SJSA1 (cell line): Measurements from ENCODE around the gene ART3. TPM values are rescaled to one million over a fixed set of nuclear protein-coding genes. Genes with fewer than 3 reads are reported as not detected.

ENCODE experiments used
- DNase-seq, 2 experiments: peaks; one replicate each; pipeline ENCODE4 v3.0.0-alpha.2; 2015 to 2020; ENCODE audit warnings: low spot score in 2 of 2, low read depth in 1 of 2
- H3K27ac ChIP-seq: fragments of 250-450 bp; sonication (Bioruptor Pico); 2 replicates; pipeline ENCODE4 v1.5.1; 2020; ENCODE audit warnings: mild to moderate bottlenecking, moderate library complexity
- H3K27me3 ChIP-seq: fragments of 250-450 bp; sonication (Bioruptor Pico); replicated peaks from 2 replicates; pipeline ENCODE4 v1.5.1; 2020; ENCODE audit warnings: mild to moderate bottlenecking, moderate library complexity
- H3K36me3 ChIP-seq: fragments of 250-450 bp; sonication (Bioruptor Pico); 2 replicates; pipeline ENCODE4 v1.5.1; 2020; ENCODE audit warnings: mild to moderate bottlenecking
- H3K4me1 ChIP-seq: fragments of 250-450 bp; sonication (Bioruptor Pico); replicated peaks from 2 replicates; pipeline ENCODE4 v1.6.1; 2021; ENCODE audit warnings: mild to moderate bottlenecking
- H3K4me3 ChIP-seq: fragments of 250-450 bp; sonication (Bioruptor Pico); 2 replicates; pipeline ENCODE4 v1.5.1; 2020; ENCODE audit warnings: mild to moderate bottlenecking
- H3K9me3 ChIP-seq: fragments of 250-450 bp; sonication (Bioruptor Pico); replicated peaks from 2 replicates; pipeline ENCODE4 v1.5.1; 2020; ENCODE audit warnings: mild to moderate bottlenecking
- total RNA-seq: library from RNA; depleted of rRNA; stranded (reverse); fragments of >200 nt; shearing (Covaris generic); gene quantifications from 2 replicates; pipeline ENCODE4 v1.2.3, GENCODE V29; 2014

Gene ART3
- total RNA-seq, 1 experiment from 2014 or later: 1.00 TPM

DNA sequence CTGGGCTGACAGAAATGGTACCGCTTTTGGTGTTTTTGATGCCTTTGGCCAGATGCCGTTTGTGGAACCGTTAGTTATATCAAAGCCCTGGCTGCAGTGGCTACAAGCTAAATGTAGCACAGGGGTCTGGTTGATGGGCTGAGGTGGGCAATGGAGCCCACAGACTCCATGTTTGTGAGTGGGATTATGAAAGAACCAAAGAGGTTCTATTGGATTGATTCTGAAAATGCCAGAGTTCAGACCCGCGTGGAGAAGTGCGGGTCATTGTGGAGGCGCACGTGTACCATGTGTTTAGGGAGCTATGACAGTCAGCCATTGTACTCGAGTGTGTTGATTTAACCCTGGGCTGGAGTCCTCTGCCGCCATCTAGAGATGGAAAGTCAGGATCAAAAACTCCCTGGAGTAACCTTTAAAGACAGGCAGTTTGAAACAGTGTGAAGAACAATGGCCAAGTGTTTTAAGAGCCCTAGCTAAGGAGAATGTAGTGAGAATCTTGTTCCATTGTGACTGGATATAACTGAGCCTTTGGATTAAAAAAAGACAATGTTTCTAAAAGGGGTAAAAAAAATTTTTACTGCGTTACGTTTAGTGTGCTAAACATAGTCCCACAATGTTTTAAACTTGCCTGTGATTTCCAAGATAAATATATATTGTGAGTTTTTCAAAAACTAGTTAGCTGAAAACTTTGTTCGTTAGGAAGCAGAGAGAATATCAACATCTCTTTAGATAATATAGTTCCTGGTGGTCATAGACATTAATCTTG, 12.7 kb downstream of the ART3 start:
- Histone ChIP-seq H3K27ac (no peak overlapping the region), H3K36me3 (no peaks in the 10 kb centered on the region), H3K9me3 (no peaks in the 10 kb centered on the region), H3K4me3 (no peak overlapping the region), H3K4me1 (peaks cover 5% of the 10 kb centered on the region; the same call in 1 of the 2 replicates), H3K27me3 (no peaks in the 10 kb centered on the region)
- peak; percentile 47 to 54 for DNase-seq

DNA sequence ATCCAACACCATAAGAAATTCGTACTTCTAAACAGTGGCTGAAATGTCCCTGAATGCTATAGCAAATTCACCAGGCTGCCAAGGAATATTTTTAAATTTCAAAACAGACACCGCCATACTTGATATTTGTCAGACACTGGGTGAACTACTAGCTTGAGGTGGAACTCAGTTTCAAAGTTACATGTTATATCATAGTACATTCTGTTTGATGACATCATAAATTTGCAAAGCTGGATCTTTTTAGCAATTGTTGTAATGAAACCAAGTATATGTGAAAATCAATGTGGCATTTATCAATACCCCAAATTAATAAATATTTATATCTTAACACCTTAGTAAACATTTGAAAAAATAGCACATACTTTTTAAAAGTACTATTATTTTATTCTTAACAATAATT, 14.2 kb downstream of the ART3 start:
- no peak for DNase-seq
- Histone ChIP-seq H3K36me3 (no peaks in the 10 kb centered on the region), H3K27ac (no peak overlapping the region), H3K4me1 (peaks cover 5% of the 10 kb centered on the region; the same call in 1 of the 2 replicates), H3K9me3 (no peaks in the 10 kb centered on the region), H3K27me3 (peaks cover under 1% of the 10 kb centered on the region; the same call in 1 of the 2 replicates), H3K4me3 (no peak overlapping the region)

DNA sequence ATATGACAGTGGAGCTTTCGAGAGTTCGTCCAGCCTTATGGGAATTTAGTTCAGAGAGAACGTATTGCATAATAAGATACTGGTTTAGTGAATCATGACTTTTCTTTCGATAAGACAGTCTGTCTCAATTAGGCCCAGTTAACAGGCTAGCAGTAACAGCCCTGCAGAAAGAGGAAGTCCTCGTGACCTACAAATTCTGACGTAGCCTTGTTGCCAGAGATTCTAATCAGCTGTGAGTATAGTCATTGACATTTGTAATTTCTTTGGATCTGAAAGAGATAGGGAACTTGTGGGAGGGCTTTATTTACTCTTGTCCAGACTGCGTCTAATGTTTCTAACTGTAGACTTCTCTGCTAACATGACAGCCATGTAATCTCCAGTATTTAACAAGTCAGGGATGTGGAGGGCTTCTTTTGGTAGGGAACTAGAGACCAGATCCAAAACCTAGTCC, 15.8 kb downstream of the ART3 start:
- no peak for DNase-seq
- Histone ChIP-seq H3K4me1 (peaks cover 5% of the 10 kb centered on the region; the same call in 1 of the 2 replicates), H3K36me3 (no peaks in the 10 kb centered on the region), H3K9me3 (no peaks in the 10 kb centered on the region), H3K27me3 (peaks cover 3% of the 10 kb centered on the region; the same call in 1 of the 2 replicates), H3K27ac (no peak overlapping the region), H3K4me3 (no peak overlapping the region)

DNA sequence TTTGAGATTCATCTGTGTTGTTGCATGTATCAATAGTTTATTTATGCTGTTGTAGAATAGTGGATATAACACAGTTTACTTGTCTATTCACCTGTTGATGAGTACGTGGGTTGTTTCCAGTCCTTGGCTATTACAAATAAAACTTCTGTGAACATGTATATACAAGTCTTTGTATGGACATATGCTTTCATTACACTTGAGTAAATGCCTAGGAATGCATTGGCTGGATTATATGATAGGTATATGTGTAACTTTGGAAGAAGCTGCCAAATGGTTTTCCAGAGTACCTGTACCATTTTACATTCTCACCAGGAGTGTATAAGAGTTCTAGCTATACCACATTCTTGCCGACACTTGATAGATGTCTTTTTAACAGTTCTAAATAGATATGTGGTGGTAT, 16.5 kb downstream of the ART3 start:
- no peak for DNase-seq
- Histone ChIP-seq H3K4me3 (no peak overlapping the region), H3K36me3 (no peaks in the 10 kb centered on the region), H3K27ac (no peak overlapping the region), H3K9me3 (no peaks in the 10 kb centered on the region), H3K4me1 (peaks cover 5% of the 10 kb centered on the region; the same call in 1 of the 2 replicates), H3K27me3 (peaks cover 3% of the 10 kb centered on the region; the same call in 1 of the 2 replicates)

DNA sequence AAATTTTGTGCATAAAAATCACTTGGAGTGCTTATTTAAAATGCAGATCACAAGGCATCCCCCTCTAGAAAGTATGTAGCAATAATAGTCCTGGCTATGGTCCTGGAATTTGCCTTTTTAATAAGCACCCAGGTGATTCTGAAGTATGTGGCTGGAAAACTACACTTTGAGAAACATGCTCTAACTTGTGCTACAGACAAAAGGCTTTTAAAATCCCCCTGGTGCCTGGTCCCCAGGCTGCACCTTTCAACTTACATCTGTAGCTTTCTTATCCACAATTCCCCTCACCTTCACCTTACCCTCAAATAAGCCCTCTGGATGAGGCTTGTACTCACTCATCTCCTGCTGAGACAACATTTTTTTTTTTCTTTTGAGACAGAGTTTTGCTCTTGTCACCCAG, 21.1 kb downstream of the ART3 start:
- Histone ChIP-seq H3K4me1 (no peaks in the 10 kb centered on the region), H3K27ac (no peak overlapping the region), H3K36me3 (no peaks in the 10 kb centered on the region), H3K4me3 (no peak overlapping the region), H3K27me3 (peaks cover 9% of the 10 kb centered on the region; the same call in 1 of the 2 replicates), H3K9me3 (no peaks in the 10 kb centered on the region)
- DNase-seq: no peak

DNA sequence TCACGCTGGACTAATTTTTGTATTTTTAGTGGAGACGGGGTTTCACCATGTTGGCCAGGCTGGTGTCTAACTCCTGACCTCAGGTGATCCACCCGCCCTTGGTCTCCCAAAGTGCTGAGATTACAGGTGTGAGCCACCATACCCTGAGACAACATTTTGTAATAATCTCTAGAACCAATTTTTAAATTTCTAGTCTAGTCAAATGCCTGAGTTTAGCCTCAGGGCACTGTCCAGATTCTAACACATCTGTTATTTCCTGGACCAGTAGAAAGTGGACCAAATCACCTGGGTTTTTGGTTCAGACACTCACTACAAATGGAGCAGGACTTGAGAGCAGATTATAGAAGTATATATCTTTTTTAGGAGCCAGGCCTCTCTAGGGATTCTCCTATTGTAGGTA, 21.6 kb downstream of the ART3 start:
- Histone ChIP-seq H3K27ac (no peak overlapping the region), H3K4me1 (no peaks in the 10 kb centered on the region), H3K9me3 (no peaks in the 10 kb centered on the region), H3K36me3 (no peaks in the 10 kb centered on the region), H3K27me3 (peaks cover 12% of the 10 kb centered on the region; the same call in 1 of the 2 replicates), H3K4me3 (no peak overlapping the region)
- DNase-seq: no peak

DNA sequence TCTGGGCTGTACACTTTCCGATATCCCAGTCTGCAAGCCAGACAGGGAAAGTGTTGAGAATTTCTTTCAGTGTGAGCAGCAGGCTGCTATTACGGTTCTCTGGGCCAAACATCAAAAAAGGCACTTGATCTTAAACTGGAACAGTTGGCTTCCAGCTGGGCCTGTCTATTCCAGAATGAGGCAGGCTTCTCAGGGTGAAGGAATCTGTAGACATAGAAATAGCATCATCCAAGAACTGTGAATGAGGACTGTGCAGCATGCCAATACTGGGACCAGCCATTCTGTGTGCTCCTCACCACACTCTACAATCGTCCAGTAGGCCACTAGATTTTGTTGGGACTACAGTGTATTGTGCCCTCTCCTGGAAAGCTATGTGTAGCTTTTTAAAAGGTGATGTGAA, 31.1 kb downstream of the ART3 start:
- no peaks in the 10 kb centered on the region for H3K9me3 ChIP-seq
- DNase-seq: no peak
- H3K4me3 ChIP-seq: no peak overlapping the region
- peaks cover 23% of the 10 kb centered on the region for H3K27me3 ChIP-seq
- no peak overlapping the region for H3K27ac ChIP-seq
- no peaks in the 10 kb centered on the region for H3K36me3 ChIP-seq
- no peaks in the 10 kb centered on the region for H3K4me1 ChIP-seq

DNA sequence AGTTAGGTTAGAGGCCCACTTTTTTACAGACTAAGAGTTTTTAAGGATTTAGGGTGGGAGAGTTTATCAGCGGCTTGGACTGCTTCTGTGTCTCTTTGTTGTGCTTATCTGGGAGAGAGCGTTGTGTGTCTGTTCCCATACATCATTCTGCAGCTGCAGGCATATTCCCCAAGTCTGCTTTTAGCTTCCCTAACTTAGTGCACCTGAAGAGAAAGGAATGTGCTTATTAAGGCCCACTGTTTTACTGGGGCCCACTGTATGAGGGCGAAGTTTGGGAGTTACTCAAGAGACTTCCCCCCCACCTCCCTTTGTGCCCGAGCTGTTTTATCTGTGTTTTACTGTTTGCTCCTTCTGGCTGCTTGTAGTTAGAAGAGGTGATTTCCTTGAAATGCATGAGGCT, 31.9 kb downstream of the ART3 start:
- Histone ChIP-seq H3K36me3 (no peaks in the 10 kb centered on the region), H3K4me1 (no peaks in the 10 kb centered on the region), H3K27ac (no peak overlapping the region), H3K27me3 (peaks cover 17% of the 10 kb centered on the region), H3K9me3 (no peaks in the 10 kb centered on the region), H3K4me3 (no peak overlapping the region)
- no peak for DNase-seq

DNA sequence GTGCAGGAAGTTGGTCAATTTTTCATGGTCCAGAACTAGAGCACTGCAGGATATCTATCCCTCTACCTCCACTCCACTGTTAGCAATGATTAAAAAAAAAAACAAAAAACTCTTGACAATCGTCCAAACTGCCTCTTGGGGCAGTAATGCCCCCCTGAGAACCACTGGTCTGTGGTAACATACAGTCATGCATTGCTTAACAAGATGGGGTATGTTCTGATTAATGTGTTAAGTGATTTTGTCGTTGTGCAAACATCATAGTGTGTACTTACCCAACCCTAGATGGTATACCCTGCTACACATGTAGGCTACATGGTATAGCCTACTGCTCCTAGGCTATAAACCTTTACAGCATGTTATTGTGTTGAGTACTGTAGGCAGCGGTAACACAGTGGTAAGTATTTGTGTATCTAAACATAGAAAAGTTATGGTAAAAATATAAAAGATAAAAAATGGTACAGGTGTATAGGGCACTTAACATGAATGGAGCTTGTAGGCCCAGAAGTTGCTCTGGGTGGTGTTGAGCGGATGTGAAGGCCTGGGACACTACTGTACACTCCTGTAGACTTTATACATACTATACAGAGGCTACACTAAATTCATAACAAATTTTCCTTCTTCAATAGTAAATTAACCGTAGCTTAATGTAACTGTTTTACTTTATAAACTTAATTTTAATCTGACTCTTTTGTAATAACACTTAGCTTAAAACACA, 34.1 kb downstream of the ART3 start:
- DNase-seq: no peak
- no peaks in the 10 kb centered on the region for H3K4me1 ChIP-seq
- 0 out of 2 replicates have a peak, but pooled peaks cover 4% of the 10 kb centered on the region for H3K27me3 ChIP-seq
- no peaks in the 10 kb centered on the region for H3K9me3 ChIP-seq
- H3K4me3 ChIP-seq: no peak overlapping the region
- peaks cover 8% of the 10 kb centered on the region; the same call in 1 of the 2 replicates for H3K36me3 ChIP-seq
- no peak overlapping the region for H3K27ac ChIP-seq

DNA sequence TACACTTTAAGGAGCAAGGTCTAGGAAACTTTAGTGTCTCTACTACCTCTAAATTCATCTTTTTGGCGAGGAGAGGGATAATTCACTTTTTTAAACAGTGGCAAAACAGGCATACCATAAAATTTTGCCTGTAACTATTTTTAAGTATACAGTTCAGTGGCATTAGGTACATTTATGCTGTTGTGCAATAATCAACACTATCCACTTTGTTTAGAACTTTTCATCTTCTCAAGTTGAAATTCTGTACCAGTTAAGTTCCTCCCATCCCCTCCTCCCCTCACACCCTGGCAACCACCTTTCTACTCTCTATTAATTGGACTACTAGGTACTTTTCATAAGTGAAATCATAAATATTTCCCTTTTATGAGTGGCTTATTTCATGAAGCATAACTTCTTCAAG, 42.3 kb downstream of the ART3 start:
- no peaks in the 10 kb centered on the region for H3K9me3 ChIP-seq
- H3K27me3 ChIP-seq: no peaks in the 10 kb centered on the region
- H3K4me1 ChIP-seq: no peaks in the 10 kb centered on the region
- peaks cover 46% of the 10 kb centered on the region for H3K36me3 ChIP-seq
- H3K4me3 ChIP-seq: no peak overlapping the region
- no peak for DNase-seq
- H3K27ac ChIP-seq: no peak overlapping the region

DNA sequence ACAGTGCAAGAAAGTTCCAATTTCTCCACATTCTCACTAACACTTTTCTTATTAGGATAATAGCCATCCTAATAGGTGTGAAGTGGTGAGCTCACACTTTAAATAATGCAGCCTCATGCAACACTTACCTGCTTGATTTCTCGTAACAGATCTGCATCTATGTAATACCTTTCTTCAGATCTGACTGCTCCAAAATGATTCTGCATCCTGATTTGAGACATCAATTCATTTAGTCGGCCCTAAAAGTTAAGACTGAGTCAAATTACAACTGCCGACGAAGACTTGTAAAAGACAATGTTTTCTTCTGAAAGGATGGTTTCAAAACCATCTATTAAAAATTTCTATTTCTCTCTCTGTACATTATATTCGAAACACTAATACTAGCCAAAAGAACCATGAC, 43.0 kb downstream of the ART3 start:
- no peak for DNase-seq
- H3K27ac ChIP-seq: no peak overlapping the region
- peaks cover 54% of the 10 kb centered on the region for H3K36me3 ChIP-seq
- H3K4me1 ChIP-seq: no peaks in the 10 kb centered on the region
- no peak overlapping the region for H3K4me3 ChIP-seq
- no peaks in the 10 kb centered on the region for H3K27me3 ChIP-seq
- no peaks in the 10 kb centered on the region for H3K9me3 ChIP-seq

DNA sequence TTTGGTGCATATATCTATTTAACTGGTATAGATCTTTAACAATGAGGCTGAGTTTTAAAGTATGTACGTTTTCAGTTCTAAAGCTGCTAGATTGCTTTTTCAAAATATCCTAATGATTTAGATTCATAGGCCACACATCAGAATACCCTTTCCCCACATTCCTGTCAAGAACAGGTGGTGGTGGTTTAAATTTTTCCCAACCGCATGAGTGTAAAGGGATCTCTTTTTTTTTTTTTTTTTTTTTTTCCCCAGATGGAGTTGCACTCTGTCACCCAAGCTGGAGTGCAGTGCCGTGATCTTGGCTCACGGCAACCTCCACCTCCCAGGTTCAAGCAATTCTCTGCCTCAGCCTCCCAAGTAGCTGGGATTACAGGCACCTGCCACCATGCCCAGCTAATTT, 45.7 kb downstream of the ART3 start:
- H3K4me3 ChIP-seq: no peak overlapping the region
- H3K4me1 ChIP-seq: no peaks in the 10 kb centered on the region
- H3K27ac ChIP-seq: no peak overlapping the region
- H3K27me3 ChIP-seq: no peaks in the 10 kb centered on the region
- H3K9me3 ChIP-seq: no peaks in the 10 kb centered on the region
- no peak for DNase-seq
- peaks cover 65% of the 10 kb centered on the region for H3K36me3 ChIP-seq

DNA sequence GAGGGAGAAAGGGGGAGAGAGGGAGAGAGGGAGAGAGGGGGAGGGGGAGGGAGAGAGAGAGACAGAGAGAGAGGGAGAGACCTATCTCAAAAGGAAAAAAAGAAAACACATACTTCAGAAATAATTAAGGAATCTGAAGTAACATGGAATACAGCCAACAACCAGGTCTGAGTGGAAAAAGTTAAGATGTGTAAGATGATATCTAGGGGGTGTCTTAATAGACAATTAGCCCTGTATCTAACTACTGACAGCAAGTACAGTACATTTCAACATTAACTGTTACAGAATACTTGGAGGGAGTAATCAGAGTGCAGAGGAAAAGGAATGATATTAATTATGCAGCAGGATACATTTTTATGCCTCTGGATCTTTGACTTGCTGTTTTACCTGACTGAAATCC, 51.3 kb downstream of the ART3 start:
- Histone ChIP-seq H3K4me1 (no peaks in the 10 kb centered on the region), H3K27ac (no peak overlapping the region), H3K36me3 (peaks cover 71% of the 10 kb centered on the region), H3K27me3 (no peaks in the 10 kb centered on the region; the same call in 1 of the 2 replicates), H3K4me3 (no peak overlapping the region), H3K9me3 (no peaks in the 10 kb centered on the region)
- no peak for DNase-seq

DNA sequence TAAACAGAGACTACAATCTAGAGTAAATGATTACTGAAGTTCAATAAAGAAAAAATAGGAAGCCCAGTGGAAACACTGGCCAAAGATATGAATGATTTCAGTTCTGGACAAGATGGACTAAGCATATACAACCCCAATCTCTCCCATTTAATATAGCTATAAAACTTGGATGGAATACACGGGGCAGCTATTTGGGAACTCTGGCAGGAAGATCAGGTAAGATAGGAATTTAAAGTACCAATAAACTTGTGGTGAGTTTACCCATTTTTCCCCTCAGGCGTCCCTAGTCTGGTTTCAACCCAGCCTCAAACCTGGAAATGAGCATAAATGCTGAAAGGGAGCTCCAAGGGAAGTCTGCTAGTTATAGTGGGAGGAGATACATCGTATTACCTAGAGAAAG, 53.2 kb downstream of the ART3 start:
- Histone ChIP-seq H3K27me3 (no peaks in the 10 kb centered on the region; the same call in 1 of the 2 replicates), H3K9me3 (no peaks in the 10 kb centered on the region), H3K27ac (no peak overlapping the region), H3K4me3 (no peak overlapping the region), H3K4me1 (no peaks in the 10 kb centered on the region), H3K36me3 (peaks cover 71% of the 10 kb centered on the region)
- no peak for DNase-seq
